ENCODE measurements around the gene NBPF1.
"Not testable (repeated sequence)": the region's sequence is repeated elsewhere in the genome, so short reads cannot be mapped to it uniquely, and the experiment has no call there.

DNA sequence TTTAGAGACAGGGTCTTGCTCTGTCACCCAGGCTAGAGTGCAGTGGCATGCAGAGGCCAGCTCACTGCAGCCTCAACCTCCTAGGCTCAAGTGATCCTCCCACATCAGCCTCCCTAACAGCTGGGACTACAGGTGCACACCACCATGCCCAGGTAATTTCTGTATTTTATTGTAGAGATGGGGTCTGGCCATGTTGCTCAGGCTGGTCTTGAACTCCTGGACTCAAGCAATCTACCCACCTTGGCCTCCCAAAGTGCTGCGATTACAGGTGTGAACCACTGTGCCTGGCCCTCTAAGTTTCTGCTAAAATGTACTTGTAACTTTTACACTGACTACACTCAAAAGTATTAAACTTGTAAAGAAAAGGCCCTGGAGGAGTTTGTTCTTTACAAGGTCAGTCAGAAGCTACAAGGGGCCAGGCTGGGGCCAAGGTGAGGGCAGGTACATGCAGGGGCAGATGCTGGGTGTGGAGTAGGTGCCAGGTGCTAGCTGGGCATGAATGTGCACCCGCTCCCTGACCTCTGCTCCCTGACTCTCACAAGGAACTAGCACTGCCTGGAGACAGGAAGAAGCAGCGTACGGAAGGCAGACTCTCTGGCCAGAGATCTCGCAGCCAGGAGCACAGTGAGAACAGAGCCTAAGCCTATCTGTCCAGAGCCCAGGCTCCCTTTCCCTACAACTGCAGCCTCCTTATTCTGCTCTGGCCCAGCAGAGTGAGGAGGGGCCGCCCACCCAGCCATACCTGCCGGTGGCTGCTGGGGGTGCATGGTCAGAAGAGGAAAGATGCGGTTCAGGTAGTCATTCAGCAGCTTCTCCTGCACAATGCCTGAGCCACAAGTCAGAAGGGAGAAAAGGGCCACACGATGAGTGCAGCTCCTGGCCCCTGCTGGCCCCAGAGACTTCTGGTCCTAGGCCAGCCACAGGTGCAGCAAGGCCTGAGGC, 28.9 kb upstream of the NBPF1 start:
- TF ChIP-seq, protein P1, sequence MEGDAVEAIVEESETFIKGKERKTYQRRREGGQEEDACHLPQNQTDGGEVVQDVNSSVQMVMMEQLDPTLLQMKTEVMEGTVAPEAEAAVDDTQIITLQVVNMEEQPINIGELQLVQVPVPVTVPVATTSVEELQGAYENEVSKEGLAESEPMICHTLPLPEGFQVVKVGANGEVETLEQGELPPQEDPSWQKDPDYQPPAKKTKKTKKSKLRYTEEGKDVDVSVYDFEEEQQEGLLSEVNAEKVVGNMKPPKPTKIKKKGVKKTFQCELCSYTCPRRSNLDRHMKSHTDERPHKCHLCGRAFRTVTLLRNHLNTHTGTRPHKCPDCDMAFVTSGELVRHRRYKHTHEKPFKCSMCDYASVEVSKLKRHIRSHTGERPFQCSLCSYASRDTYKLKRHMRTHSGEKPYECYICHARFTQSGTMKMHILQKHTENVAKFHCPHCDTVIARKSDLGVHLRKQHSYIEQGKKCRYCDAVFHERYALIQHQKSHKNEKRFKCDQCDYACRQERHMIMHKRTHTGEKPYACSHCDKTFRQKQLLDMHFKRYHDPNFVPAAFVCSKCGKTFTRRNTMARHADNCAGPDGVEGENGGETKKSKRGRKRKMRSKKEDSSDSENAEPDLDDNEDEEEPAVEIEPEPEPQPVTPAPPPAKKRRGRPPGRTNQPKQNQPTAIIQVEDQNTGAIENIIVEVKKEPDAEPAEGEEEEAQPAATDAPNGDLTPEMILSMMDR (IDR thresholded peaks at IDR 0.05 in 2 of 3, conservative IDR thresholded peaks at IDR 0.05 in 1 of 3; ENCODE audit: insufficient read depth in 2 of 3, low read depth in 1 of 3, low read length in 3 of 3), result not testable (repeated sequence)
- TF ChIP-seq, protein P2, sequence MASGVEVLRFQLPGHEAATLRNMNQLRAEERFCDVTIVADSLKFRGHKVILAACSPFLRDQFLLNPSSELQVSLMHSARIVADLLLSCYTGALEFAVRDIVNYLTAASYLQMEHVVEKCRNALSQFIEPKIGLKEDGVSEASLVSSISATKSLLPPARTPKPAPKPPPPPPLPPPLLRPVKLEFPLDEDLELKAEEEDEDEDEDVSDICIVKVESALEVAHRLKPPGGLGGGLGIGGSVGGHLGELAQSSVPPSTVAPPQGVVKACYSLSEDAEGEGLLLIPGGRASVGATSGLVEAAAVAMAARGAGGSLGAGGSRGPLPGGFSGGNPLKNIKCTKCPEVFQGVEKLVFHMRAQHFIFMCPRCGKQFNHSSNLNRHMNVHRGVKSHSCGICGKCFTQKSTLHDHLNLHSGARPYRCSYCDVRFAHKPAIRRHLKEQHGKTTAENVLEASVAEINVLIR (CRISPR knock-in tag; IDR thresholded peaks at IDR 0.05), result not testable (repeated sequence)
- TF ChIP-seq EWSR1 (IDR thresholded peaks at IDR 0.05; ENCODE audit: borderline replicate concordance, low read depth, partially characterized antibody); E2F1 (CRISPR knock-in tag; IDR thresholded peaks at IDR 0.05): not testable (repeated sequence)
